SH-SY5Y (cell line): ENCODE results near the gene BCLAF1.

Experiments used
- GATA2 ChIP-seq: IDR thresholded peaks from 2 replicates; pipeline ENCODE4 v1.6.1; 2011; ENCODE audit warnings: mild to moderate bottlenecking, low read depth, low read length
- GATA3 ChIP-seq: IDR thresholded peaks from 2 replicates; pipeline ENCODE4 v1.6.1; 2011; ENCODE audit warnings: low read depth, mild to moderate bottlenecking, low read length, moderate library complexity

DNA sequence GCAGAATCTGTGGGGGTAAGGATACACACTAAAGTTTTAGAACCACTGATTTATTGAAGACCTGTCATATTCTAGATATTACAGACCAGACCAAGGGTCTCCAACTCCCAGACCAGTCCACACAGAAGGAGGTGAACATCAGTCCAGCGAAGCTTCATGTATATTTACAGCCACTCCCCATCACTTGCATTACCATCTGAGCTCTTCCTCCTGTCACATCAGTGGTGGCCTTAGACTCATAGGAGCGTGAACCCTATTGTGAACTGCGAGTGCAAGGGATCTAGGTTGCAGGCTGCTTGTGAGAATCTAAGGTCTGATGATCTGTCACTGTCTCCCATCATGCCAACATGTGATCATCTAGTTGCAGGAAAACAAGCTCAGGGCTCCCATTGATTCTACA is 5.0 kb upstream of the BCLAF1 start:
- no peak for TF ChIP-seq GATA2
- TF ChIP-seq GATA3 = no peak
